Measurements from ENCODE around the gene C1GALT1.
"Not testable (repeated sequence)": the region's sequence is repeated elsewhere in the genome, so short reads cannot be mapped to it uniquely, and the experiment has no call there.

The C1GALT1 gene

DNA sequence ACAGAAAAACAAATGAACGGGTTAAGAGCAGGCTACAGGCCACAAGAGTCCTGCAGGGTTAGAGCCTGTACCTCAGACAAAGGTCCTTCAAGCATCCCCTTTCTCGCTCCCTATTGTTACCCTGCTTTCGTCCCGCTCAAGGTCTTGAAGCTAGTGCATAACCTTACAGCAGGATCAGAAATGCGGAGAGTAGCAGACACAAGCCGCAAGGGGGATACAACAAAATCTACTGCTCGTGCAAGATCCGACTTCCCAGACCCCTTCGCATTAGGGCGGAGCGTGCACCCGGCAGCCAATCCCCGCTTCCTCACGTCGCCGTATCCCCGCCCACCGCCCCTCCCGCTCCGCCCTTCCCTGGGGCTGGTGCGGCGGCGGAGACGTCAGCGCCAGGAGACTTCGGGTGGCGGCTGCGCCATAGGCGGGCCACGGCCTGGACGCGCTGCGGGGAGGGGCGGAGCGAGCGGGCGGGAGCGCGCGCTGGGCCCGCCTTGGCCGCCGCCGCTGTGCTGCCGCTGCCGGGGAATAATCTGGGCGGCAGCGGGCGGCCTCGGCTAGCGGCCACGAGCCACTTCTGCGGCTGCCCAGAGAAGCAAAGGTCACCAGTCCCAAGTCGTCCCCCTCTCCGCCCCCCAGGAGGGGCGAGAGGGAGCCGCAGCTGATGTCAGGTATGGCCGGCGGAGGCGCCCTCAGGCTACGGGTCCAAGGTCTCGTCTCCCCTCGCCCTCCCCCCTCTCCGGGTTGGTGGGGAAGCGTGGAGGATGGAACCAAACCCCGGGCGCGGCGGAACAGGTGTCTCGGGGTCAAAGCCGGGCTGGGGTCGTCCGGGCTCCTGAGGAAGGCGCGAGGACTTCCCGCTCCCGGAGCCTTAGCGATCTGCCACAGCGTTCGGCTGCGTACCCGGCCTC, at the start of gene C1GALT1:
C1GALT1 (plus strand) TSS at position 389 of the 905 bp plus-strand sequence. CDS start 51,776 bp downstream, outside the sequence.
- peak; percentile 95 to 97 for DNase-seq (ENCODE audit: low read depth in 2 of 2)

DNA sequence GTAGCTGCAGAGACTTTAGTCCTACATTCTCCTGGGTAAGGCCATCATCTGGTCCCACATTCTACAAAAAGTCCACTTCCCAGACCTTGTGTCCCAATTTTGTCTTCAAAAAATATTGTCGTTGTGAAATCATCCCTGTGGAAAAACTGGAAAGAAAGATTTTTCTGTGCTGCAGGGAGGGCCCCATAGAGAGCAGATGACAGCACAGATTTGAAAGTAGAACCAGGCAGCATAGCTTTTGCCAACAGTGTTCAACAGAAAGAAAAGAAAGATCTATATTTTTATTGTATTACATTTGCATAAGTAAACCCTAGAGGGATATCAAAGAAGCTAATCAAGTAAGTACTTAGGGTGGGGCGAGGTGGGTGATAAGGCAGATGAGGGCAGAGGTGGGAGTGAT, 48.3 kb upstream of the C1GALT1 start:
- DNase-seq (ENCODE audit: low read depth in 2 of 2), result no peak

DNA sequence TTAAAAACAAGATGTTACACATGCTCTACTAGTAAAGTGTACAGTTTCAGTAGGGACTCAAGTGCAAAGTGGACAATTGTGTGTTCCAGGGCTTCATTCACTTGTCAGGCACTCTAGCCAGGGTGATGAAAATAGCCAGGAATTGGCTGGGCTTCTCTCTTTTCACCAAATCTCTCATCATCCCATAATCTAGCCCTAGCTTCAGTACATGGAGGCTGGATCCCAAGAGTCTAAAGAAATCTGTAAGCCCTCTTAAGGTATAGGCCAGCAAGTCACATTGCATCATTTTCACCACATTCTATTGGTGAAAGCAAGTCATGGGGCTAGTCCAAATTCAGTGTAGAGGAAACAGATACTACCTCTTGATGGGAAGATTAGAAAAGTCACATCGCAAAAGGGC, 47.3 kb upstream of the C1GALT1 start:
- no peak for DNase-seq (ENCODE audit: low read depth in 2 of 2)

DNA sequence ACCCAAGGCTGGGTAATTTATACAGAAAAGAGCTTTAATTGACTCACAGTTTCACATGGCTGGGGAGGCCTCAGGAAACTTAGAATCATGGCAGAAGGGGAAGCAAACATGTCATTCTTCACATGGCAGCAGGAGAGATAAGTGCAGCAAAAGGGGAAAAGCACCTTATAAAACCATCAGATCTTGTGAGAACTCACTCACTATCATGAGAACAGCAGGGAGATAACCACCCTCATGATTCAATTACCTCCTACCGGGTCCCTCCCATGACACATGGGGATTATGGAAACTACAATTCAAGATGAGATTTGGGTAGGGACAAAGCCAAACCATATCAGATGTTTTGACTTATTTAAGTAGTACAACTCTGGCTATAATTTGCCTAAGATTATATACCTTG, 46.4 kb upstream of the C1GALT1 start:
- not testable (repeated sequence) for DNase-seq (ENCODE audit: low read depth in 2 of 2)

DNA sequence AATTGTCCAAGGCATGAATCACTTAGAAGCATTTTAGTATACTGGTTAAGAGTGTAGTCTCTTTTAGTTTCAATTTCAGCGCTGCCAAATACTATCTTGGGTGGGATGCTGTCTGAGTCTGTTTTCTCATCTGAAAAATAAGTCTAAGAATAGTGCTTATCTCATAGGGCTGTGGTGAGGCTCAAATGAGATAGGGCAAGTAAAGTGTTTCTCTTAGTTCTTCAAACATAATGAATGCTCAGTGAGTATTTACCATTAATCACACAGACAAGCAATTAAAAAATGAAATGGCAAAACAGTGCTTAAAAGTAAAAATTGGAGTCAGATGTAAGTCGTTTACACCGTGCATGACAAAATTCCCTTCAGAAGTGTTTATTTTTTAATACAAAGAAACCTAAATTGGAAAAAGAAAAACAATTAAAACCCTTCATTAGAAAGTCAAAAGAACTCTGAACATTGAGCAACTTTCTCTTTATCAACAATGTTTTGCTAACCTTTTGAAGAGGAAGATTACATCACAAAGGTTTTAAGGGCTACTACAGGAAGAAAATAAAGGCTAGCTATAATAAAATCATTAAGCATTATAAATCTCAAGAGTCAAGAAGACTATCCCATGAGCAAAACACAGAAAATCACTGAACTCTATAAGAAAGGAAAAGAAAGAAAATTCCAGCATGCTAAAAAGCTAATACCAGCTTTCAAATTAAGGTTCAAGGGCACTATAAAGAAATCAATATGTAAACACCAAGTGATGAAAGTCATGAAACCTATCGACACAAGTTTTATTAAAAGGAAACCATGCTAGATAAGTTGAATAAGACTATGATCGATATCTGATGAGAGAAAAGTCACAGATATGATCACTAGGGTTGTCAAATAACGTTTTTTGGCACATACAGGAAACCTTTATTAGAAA, 45.6 kb upstream of the C1GALT1 start:
- no peak for DNase-seq (ENCODE audit: low read depth in 2 of 2)

DNA sequence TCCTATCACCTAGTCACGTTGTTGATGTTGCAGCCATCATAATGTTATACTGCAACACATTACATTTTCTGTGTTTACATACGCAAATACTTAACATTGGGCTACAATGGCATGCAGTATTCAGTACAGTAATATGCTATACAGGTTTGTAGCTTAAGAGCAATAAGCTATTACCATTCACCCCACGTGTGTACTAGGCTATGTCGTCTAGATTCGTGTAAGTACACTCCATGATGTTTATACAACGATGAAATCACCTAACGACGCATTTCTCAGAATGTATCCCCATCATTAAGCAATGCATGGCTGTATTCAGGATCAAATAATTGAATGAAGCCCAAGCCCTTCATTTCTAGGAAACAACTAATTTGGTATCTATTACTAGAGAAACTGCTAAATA, 43.4 kb upstream of the C1GALT1 start:
- DNase-seq (ENCODE audit: low read depth in 2 of 2), result no peak

DNA sequence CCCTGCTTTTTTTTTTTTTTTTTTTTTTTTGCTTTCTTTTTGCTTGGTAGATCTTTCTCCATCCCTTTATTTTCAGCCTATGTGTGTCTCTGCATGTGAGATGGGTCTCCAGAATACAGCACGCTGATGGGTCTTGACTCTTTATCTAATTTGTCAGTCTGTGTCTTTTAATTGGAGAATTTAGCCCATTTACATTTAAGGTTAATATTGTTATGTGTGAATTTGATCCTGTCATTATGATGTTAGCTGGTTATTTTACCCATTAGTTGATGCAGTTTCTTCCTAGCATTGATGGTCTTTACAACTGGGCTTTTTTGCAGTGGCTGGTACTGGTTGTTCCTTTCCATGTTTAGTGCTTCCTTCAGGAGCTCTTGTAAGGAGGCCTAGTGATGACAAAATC, 38.9 kb upstream of the C1GALT1 start:
- DNase-seq (ENCODE audit: low read depth in 2 of 2), result not testable (repeated sequence)

DNA sequence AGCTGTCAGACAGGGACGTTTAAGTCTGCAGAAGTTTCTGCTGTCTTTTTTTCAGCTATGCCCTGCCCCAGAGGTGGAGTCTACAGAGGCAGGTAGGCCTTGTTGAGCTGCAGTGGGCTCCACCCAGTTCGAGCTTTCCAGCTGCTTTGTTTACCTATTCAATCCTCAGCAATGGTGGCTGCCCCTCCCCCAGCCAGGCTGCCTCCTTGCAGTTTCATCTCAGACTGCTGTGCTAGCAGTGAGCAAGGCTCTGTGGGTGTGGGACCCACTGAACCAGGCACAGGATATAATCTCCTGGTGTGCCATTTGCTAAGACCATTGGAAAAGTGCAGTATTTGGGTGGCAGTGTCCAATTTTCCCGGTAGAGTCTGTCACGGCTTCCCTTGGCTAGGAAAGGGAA, 37.2 kb upstream of the C1GALT1 start:
- DNase-seq (ENCODE audit: low read depth in 2 of 2), result not testable (repeated sequence)

DNA sequence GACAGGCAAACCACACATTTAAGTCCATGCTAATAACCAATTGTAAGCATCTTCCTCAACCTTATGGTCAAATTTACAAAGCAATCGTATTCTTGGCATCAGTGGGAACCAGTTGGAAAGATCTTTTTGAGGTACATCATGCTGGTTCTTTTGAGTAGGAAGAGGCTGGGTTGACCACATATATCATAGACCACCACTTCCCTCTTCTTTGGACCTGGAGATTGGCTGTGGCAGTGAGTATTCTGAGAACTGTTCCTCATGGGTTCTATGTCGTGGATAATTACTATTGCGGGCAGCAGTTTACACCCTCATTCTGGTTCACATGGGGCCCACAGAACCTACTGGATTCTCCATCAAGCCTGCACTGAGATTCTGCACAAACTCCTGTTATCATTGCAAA, 35.5 kb upstream of the C1GALT1 start:
- no peak for DNase-seq (ENCODE audit: low read depth in 2 of 2)

DNA sequence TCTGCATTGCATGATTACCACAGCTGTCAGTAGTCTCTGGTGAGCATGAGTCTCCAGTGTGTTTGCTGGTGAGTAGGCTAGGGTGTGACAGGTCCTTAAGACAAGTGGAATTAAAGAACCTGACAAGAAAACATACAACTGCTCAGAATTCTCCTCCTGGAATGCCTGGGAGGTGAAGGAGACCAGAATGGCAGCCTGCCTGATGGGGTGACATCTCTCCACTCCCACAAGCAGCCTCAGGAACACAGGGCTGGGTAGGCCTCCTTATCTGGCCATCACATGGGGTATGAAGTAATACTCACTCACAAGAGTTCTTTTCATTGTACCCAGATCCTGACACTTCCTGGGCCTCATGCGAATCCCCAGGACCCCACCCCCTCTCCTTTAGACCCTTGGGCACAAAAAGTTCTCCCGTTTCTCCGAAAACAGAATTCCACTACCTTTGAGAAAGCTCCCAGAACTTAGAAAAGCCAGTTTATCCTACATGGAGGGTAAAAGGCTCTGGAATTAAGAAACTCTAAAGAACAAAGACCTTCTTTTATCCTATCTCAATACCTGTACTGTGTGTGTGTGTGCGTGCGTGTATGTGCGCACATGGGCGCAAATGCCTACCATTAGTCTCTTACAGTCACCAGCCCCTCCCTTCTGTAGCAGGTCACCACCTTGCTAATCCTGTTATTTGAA, 33.4 kb upstream of the C1GALT1 start:
- no peak for DNase-seq (ENCODE audit: low read depth in 2 of 2)

DNA sequence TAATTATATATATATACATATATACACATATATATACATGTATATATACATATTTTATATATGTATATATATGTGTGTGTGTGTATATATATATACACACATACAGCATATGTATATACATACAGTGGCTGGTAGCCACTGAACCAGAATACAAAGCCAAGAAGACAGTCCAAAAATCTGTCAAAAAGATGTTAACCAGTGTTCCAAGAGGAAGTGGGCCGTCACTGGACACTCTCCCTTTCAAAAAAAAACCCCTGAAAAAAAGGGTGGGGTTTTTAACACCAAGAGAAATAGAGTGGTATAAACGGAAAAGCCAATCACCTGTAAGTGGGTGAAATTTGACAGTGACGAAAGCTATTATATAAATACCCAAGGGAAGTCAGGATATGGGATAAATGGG, 31.1 kb upstream of the C1GALT1 start:
- DNase-seq (ENCODE audit: low read depth in 2 of 2), result no peak

DNA sequence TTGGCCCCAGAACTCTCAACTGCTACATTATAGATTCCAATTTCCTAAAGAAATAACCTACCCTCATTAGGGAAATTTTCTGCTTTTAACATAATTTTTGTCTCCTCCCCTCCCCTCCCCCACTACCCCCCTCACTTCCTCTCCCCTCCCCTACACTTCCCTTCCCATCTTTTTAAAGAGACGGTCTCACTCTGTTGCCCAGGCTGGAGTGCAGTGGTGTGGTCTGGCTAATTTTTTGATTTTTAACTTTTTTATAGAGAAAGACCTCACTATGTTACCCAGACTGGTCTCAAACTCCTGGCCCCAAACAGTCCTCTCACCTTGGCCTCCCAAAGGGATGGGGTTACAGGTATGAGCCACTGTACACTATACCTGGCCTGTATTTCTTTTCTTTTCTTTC, 30.5 kb upstream of the C1GALT1 start:
- DNase-seq (ENCODE audit: low read depth in 2 of 2), result no peak

DNA sequence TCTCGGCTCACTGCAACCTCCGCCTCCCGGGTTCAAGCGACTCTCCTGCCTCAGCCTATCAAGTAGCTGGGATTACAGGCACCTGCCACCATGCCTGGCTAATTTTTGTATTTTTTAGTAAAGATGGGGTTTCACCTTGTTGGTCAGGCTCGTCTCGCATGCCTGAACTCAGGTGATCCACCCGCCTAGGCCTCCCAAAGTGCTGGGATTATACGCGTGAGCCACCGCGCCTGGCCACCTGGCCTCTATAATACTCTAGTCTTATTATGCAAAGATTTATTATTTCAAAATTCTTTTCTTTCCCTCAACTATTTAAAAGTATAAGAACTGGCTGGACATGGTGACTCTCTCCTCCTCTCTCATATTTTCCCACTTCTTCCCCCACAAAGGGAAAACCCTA, 30.0 kb upstream of the C1GALT1 start:
- DNase-seq (ENCODE audit: low read depth in 2 of 2), result no peak

DNA sequence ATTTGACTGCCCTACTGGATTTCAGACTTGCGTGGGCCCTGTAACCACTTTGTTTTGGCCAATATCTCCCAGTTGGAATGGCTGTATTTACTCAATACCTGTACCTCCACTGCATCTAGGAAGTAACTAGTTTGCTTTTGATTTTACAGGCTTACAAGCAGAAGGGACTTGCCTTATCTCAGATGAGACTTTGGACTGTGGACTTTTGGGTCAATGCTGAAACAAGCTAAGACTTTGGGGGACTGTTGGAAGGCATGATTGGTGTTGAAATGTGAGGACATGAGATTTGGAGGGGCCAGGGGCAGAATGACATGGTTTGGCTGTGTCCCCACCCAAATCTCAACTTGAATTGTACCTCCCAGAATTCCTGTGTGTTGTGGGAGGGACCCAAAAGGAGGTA, 28.0 kb upstream of the C1GALT1 start:
- not testable (repeated sequence) for DNase-seq (ENCODE audit: low read depth in 2 of 2)

DNA sequence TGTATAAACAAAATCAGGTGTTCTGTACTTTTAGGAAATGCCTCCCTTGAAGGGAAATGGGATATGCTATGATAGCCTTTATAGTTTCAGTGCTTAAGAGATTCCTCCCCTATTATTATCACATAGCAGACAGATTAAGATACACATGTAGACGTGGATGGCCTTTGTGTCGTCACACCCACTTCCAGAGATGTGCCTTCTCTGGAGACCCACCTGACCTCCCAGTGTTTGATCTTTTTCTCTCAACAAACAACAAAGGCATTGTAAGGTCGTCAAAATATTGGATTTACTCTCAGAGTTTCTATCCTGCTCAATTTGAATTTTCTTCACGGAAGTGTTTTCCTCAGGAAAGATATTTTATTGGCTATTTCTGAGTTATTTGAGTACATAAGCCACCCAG, 25.7 kb upstream of the C1GALT1 start:
- DNase-seq (ENCODE audit: low read depth in 2 of 2), result no peak

DNA sequence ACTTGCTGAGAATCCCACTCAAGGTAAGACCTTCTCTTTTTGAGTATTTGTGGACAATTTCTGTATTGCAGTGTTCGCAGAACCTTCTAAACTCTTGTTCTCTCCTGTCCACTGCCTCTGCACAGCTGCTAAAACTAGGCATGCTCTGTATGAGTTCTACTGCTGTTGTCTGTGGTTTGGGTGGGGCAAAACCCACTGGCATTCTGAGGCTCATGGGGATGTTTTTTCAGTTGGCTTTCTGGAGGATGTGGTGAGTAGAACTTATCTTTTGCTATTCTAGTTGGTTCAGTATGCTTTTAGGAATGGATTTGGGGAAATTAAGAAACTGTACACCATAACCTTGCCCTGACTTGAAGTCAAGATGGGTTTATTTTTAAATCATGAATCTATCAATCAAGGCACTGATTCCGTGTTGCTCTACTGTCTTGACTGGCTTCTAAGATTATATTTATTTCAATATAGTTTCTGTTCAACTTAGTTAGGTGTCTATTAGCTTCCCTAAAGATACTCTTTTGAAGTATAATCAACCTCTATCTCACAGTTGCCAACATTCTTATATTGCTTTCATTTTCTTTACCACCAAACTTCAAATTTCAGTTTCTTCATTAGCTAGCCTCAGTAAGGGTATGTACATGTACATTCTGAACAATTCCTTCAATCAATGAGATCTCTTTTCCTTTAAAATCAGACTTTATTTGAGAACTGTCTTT, 25.0 kb upstream of the C1GALT1 start:
- peak; percentile 2 to 22 for DNase-seq (ENCODE audit: low read depth in 2 of 2)

DNA sequence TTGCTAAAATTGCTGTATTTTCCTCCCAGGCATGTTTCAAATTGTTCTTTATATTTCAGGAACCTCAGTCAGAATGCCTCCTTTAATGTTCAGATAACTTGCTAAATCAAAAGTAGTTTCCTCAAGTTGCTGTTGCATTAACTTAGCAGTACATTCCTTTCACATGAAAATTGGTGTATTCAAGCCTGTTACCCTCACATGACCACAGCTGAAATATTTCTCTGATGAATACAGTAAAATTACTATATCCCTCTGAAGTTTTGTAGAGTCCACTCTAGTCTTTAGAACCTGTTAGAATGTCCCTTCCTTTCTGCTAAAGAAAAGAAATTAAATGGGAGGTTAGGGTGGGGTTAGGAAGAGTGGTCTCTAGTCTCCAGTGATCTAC, 24.5 kb upstream of the C1GALT1 start:
- no peak for DNase-seq (ENCODE audit: low read depth in 2 of 2)

DNA sequence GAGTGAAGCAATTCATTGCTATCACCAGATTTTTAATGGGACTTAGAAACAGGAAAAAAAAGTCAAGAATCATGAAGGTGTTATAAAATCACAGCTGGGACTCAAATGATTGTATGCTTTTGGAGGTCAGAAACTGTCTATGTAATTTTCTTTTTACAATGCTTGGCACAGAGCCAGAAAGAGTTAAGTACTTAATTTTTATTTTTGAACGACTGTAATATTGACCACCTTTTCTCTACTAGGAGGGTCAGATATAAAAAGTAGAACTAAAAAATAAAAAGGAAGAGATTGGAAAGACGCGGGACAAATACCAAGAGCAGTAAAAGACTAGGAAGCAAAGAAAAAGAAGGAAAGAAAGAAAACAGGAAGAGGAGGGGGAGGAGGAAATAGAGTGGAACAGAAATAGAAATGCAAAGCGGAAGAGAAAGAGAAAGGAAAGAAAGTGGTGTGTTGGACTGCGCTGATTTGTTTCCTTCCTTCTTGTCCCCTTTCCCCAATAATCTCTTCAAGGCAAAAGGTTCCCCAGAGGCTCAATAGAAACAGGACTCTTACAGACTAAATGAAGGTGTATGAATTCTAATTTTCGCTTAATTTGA, 23.2 kb upstream of the C1GALT1 start:
- no peak for DNase-seq (ENCODE audit: low read depth in 2 of 2)

DNA sequence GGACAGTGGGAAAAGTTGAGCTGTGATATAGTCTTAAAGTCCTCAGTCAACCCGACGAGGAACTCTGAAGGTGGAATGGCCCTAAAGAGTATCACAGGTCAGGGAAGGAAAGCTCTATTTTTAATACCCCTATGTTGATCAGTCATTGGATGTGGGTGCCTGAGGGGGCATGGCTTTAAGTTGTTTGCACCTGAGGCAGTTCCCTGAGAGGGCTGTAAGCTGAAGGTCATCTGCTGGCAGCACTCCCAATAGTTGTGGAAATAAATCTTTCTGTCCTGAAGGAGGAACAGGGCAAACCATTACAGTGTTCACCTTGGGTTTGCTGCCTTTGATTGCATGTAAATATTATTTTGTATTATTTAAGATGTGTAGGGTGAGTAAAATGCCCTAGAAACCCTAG, 17.8 kb upstream of the C1GALT1 start:
- DNase-seq (ENCODE audit: low read depth in 2 of 2), result no peak

DNA sequence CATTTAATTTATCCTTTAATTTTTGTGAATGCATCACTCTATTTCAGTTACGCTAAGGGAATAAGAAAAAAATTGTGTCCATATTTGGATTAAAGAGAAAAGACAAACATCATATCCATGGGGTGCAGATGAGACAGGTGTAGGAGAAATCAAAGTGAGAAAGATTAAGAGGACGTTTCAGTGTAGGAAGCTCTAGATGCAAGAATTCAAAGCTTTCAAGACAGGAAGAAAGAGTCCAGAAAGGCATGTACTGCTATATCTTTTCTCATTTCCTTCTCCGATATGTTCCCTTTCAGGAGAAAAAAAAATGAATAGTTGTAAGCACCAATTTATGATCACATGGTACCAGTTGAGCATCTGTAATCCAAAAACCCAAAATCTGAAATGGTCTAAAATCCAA, 17.0 kb upstream of the C1GALT1 start:
- DNase-seq (ENCODE audit: low read depth in 2 of 2), result no peak

DNA sequence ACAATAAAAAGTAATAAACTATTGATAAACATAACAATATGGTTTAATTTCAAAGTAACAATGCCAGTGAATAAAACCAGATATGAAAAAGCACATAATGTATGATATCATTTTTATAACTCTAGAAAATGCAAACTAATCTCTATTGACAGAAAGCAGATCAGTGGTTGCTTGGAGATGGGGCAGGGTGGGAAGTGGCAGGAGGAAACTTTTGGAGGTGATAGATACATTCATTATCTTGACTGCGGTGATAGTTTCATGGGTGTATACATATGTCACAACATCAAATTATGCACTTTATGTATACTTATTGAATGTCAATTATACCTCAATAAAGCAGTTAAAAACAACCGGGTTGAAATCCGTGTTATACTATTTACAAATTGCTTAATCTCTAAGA, 16.0 kb upstream of the C1GALT1 start:
- no peak for DNase-seq (ENCODE audit: low read depth in 2 of 2)

Measured in stimulated activated CD4-positive, alpha-beta T cell treated with anti-CD3 and anti-CD28 coated beads, Interleukin-12 subunit alpha, Interleukin-12 subunit beta, amount 100 ng/mL, for 24 hours (primary cell).